ENCODE data around the gene RNF40.

The RNF40 gene

DNA sequence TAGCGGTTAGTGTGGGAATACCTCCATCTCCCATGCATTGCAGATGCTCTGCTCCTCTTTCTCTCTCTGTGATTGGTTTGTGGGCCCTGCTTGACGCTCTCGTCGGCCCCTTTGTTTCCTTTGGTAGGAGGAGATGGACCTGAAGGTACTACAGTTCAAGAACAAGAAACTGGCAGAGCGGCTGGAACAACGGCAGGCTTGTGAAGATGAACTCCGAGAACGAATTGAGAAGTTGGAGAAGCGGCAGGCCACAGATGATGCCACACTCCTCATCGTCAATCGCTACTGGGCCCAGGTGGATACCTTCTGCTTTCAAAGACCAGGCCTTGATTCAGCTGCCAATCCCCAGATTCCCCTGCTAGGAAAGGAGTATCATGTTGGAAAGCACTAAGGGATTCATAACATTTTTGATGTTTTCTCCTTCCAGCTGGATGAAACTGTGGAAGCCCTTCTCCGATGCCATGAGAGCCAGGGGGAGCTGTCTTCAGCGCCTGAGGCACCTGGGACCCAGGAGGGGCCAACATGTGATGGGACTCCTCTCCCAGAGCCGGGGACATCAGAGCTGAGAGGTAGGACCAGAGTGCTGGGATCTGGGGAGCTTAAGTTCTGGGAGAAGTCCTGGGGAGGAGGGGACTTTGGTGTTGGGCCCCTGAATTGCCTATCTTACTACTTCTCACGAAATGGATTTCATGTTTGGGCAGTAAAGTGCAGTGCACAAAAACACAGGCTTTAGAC, 1.0 kb downstream of the RNF40 start:
- no peak for DNase-seq

DNA sequence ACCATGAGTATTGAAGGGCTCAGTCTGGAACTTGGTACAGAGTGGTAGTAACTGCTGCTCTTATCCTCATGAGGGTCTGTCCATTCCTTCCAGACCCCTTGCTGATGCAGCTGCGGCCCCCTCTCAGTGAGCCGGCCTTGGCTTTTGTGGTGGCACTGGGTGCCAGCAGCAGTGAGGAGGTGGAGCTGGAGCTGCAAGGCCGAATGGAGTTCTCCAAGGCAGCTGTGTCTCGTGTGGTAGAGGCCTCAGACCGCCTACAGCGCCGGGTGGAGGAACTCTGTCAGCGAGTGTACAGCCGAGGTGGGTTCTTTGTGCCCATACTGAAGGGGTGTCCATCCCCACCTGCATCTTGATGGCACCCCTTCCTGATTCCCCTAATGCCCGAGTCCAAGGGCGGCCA, 2.0 kb downstream of the RNF40 start:
- DNase-seq = no peak

DNA sequence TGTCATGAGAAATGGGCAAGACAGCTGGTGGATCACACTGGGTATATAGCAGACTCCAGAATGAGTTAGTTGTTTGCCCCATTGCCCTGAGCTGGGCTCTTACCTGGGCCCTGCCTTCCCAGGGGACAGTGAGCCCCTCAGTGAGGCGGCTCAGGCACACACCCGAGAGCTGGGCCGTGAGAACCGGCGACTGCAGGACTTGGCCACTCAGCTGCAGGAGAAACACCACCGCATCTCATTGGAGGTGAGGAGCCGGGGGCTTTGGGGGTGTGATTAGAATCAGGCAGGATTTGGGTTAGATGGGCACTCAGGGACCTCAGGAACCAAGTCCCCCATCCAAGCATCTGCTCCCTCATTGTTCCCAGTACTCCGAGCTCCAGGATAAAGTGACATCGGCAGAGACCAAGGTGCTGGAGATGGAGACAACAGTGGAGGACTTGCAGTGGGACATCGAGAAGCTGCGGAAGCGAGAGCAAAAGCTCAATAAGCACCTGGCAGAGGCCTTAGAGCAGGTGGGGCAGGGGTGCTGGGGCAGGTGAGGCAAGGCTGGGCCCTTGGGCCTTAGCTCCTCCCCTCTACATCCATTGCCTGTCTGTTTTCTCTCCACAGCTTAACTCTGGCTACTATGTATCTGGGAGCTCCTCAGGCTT, 2.8 kb downstream of the RNF40 start:
- no peak for DNase-seq

DNA sequence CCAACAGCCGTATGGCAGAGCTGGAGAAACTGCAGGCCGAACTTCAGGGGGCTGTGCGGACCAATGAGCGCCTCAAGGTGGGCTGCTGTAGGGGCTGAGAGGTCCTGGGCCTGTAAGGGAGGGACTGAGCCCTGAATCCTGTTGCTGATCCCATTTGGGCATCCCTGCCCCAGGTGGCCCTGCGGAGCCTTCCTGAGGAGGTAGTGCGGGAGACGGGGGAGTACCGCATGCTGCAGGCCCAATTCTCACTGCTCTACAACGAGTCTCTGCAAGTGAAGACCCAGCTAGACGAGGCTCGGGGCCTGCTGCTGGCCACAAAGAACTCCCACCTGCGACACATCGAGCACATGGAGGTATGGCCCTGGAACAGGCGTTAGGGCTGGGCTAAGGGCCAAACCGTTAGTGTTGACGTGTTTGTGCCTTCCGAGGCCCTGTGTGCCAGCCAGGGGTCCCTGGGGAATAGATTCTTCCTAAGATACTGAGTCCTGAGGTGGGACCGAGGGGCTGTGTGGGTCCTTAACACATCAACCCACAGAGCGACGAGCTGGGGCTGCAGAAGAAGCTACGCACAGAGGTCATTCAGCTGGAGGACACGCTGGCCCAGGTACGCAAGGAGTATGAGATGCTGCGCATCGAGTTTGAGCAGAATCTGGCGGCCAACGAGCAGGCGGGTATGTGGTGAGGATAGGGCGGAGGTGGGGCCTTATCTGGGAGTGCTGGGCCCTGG, 4.2 kb downstream of the RNF40 start:
- DNase-seq = no peak

DNA sequence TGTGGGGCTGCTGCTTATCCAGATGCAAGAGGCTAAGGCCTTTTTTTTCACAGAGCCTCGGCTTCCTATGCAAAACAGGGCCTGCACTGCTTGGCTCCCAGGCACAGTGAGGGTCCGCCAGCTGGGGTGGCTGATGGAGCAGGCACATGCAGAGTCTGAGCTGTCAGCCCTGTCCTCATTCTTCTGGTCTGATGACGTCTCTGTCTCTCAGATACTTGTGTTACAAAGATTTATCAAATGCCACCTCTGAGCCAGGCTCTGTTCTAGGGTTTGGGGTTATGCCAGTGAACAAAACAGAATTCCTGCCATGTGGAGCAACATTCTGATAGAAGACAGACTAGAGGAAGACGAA, 4.8 kb downstream of the RNF40 start:
- no peak for DNase-seq

DNA sequence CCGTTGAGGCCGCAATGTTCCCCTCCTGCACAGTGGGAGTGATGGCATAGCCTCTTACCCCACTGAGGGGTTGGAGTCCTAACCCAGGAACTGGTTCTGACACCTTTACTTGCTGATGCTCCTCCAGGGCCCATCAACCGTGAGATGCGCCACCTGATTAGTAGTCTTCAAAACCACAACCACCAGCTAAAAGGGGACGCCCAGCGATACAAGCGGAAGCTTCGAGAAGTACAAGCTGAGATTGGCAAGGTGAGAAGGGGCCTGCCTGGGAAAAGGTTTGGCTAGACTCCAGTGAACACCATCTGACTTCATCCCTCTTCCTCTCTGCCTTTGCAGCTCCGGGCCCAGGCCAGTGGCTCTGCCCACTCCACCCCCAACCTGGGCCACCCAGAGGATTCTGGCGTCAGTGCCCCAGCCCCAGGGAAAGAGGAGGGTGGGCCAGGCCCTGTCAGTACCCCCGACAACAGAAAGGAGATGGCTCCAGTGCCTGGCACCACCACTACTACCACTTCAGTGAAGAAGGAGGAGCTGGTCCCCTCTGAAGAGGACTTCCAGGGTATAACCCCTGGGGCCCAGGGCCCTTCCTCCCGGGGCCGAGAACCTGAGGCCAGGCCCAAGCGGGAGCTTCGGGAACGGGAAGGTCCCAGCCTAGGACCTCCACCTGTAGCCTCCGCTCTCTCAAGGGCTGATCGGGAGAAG, 5.8 kb downstream of the RNF40 start:
- DNase-seq = peak in 1 of 5 experiments; percentile 82

DNA sequence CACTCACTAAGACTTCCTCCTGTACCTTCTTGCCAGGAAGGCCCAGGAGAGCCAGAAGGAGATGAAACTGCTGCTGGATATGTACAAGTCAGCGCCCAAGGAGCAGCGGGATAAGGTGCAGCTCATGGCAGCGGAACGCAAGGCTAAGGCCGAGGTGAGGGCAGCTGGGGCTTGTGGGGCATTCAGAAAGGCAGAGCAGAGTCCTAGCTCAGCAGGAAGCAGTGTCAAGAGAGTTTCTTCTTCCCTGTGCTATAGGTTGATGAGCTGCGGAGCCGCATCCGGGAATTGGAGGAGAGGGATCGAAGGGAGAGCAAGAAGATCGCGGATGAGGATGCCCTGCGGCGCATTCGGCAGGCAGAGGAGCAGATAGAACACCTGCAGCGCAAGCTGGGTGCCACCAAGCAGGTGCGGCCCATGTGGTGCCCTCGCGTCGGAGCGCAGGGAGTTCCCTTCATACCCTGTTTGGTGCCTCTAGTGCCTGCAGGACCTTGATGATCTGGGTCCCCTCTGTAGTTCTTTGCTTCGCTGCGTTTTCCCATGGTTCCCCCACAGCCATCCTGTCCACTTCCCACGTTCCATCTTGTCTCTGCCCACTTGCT, 6.6 kb downstream of the RNF40 start:
- no peak for DNase-seq

DNA sequence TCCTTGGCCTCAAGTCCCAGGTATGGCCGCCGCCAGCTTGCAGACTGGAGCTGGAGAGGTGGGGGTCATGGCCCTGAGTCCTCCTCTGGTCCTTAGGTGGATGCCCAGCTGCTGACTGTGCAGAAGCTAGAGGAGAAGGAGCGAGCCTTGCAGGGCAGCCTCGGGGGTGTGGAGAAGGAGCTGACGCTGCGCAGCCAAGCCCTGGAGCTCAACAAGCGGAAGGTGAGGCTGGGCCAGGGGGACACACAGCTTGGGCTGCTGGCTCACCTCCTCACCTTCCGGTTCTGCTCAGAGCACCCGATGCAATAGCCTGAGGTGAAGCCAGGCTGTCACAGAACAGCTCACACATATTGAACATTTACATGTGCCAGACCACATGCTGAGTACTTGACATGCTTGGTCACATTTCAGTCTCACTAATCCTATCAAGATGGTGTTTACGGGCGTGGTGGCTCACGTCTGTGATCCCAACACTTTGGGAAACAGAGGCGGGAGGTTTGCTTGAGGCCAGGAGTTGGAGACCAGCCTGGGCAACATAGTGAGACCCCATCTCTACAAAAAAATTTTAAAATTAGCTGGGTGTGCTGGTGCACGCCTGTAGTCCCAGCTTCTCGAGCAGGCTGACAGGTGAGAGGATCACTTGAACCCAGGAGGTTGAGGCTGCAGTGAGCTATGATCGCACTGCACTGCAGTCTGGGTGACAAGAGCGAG, 7.4 kb downstream of the RNF40 start:
- DNase-seq = no peak

DNA sequence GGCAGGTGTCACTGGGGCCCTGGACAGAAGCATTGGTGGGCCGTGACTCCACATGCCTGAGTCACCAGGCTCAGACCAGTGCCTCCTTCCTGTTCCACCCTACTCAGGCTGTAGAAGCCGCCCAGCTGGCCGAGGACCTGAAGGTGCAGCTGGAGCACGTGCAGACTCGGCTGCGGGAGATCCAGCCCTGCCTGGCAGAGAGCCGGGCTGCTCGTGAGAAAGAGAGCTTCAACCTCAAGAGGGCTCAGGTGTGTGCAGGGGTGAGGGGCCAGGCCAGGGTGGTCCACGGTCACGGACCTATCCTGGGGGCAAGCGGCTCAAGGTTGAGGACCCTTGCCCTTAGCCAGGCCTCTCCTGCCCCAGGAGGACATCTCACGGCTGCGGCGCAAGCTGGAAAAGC, 9.6 kb downstream of the RNF40 start:
- no peak for DNase-seq

DNA sequence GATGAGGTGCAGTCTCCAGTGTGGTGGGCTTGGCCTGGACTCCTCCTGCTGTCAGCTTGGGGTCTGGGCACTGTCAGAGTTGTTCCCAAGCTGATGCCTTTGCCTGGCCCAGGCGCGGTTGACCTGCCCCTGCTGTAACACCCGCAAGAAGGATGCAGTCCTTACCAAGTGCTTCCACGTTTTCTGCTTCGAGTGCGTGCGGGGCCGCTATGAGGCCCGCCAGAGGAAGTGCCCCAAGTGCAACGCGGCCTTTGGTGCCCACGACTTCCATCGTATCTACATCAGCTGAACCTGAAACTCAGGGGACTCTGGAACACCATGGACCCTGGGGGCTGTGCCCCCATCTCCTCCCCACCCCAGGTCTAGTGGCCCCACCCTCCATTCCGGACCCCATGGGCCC, 11.7 kb downstream of the RNF40 start:
- no peak for DNase-seq

DNA sequence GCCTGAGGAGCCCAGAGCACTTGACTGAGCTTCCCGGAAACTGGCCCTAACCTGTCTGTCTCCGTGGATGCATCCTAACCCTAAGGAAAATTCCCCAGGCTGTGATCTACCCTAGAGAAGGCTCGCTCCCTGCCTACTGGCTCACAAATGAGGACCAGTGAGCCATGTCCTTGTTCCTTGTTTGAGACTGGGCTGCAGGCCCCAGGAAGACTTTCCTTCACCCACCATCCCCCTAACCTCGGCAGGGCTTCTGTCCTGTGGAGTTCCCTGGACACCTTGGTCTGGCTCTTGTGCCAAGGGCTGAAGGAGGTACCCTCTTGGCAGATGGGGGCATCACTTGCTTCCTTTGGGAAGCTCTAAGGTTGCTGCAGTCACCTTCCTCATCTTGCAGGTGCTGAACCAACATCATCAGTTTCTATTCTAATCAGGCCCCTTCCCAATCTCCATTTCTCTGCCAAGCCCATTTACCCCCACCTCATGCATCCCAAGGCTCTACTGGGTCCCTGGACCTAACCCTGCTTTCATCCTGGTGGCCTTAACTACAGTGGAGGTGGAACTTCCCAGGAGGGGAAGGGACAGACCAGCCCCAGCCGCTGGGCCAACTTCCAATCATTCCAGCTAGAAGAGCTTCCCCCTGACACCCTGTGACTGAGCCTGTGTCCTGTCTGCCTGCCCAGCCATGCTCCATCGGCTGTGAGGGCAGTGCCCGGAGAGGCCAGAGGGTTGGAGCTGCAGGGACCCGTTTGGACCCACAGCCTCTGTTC, 12.4 kb downstream of the RNF40 start:
- no peak for DNase-seq

DNA sequence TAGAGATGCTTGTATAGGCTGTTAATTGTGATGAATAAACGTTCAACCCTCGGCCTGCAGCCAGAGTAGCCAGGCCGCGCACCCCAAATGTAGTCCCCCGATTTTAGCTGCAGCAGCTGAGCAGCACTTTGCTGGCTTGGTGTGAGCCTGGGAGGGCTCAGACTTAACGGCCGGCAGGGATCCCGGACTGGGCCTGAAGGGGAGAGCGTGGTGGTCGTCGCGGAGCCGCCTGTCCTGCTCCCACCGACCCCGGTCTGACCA, 12.9 kb downstream of the RNF40 start:
- no peak for DNase-seq

DNA sequence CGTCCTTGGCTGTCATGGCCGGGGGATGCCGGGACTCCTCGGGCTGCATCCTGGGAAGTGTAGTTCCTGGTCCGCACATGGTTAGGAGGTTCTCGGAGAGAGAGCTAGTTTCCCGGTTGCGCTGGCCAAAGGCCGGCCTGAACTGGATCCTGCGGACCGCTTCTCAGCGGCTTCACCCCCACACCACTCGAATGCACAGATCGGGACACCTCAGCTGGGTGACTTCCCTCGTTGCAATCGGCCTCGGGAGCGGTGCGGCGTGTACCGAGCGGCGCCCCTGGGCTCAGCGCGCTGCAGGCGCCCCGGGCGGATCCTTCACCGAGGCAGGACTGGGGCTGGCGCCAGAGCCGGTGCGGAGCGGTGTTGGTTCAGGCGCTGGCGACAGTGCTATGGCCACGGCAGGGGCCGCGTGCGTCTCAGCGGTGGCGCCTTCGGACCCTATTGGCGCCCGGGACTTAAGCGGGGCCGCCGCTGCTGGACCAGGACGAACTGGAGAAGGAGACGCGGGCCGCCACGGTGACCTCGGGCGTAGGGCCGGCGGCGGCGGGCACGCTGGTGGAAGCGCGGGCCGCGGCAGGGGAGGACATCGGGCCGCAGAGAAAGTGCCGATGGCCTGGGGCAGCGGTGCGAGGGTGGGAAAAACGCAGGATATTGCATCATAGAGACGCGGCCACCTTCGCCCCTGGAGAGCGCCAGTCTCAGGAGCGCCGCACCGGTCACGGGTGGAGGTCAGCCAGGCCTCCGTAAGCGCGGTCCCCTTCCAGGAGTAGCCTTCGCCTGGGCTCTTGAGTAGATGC, 13.5 kb downstream of the RNF40 start:
- peak in 4 of 5 experiments; percentile 24 to 71 (median 34) for DNase-seq

DNA sequence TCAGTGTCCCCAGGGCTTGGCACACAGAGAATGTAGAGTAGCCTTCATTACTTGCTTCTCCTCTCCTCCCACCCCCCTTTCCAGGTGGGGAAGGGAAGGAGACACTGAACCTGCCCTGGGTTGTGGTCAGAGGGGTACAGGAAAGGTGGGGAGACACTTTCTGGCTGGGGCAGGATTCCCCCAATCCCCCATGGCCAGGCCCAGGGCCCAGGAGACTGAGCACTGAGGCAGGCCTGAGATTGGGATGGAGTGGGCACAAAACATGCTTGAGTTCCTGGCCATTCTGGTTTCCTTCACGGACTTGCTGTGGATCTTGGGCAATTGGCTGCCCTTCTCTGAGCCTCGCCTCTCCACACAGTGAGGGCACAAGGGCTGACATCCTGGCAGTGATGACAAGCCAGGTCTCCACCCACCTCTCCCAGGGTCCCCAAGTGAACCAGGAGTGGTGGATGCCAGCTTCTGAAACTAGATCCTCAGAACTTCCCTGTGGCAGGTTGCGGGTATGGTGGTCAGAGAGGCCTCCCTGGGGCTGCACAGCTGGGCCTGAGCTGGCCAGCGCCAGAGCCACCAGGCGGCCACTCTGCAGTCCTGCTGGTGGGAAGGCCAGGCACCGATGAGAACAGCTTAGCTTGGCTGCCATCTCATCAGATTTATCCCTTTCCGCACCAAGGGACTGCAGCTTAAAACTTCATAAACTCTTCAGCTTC, 15.6 kb downstream of the RNF40 start:
- DNase-seq = no peak

DNA sequence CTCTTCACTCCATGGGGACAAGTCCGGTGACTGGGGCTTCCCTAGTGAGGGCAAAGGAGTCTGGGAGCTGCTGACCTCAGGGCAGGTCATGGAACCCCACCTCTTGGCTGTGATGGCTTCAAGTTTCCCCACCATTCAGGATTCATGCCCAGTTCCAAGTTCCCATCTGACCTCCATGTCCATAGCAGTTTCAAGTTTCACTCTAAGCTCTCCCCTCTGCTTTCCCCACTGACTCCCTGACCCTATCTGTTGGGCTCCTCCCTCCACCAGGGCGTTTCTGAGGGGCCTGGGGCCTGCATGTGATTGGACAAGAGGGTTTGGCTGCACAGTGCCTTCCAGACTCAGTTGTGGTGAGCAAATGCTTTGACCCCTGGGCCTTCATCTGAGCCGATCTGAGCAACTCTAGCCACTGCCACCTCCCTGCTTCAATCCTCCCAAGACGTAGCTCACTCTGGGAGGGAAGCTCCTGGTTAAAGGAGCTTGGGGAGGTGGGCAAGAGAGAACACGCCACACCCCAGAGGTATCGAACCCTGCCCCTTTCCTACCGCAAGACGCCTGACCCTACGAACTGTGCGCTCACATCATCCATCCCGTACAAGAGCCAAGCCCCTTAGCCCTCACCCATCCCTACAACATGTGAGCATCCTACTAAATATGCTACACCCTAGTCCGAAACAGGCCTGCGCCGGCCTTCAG, 16.6 kb downstream of the RNF40 start:
- no peak for DNase-seq

DNA sequence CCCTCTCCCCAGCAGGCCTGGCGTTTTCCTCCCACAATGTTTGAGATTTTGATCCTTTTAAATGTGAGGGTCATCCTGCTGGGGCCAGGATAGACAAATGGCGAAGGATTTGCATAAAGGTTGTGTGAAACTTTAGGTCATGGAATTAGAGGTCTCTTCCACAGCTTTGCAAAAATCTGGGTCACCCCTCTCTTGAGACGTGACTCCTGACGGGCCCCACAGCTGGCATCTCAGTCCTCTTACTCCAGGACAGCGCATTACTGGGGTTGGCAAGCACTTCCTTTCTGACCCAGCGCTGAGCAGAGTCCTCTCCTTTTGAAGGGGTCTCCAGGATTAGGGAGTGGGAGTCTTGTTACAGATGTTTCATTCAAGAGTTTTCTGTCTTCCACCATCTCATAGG, 17.5 kb downstream of the RNF40 start:
- DNase-seq = no peak

DNA sequence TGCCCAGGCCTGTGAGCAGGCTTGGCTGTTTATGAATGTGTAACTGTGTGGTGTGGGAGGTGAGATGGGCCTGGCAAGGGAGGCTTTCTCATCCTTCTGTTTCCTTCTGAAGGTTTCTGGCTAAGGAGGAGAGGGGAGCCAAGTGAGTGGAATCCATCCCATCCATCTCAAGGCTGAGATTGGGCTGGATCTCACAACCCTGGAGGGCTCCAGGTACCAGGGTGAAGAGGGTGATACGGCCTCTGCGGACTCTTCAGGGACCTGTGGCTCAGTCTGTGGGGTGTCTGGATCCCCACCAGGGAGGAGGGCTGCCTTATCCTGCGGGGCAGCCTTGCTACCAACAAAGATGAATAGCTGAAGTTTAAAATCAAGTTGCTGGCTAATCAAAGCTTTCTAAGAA, 17.9 kb downstream of the RNF40 start:
- DNase-seq = no peak

DNA sequence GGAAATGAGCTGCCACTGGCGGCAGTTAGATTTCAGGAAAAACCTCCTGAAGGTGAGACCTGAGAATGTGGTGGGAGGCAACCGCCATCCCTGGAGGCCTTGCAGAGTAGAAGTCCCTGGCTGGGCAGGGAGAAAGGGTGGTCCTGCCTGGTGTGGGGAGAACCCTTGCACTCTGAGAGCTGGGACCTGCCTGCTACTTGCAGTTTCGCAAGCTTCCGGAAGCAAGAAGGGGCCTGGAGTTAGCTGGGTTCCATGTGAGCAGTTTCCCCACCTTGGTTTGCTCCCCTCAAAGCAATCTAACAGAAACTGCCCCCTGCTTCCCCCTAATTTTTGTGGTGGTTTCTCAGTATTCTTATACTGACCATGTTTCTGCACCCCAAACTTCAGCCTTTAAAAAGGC, 18.4 kb downstream of the RNF40 start:
- DNase-seq = no peak

DNA sequence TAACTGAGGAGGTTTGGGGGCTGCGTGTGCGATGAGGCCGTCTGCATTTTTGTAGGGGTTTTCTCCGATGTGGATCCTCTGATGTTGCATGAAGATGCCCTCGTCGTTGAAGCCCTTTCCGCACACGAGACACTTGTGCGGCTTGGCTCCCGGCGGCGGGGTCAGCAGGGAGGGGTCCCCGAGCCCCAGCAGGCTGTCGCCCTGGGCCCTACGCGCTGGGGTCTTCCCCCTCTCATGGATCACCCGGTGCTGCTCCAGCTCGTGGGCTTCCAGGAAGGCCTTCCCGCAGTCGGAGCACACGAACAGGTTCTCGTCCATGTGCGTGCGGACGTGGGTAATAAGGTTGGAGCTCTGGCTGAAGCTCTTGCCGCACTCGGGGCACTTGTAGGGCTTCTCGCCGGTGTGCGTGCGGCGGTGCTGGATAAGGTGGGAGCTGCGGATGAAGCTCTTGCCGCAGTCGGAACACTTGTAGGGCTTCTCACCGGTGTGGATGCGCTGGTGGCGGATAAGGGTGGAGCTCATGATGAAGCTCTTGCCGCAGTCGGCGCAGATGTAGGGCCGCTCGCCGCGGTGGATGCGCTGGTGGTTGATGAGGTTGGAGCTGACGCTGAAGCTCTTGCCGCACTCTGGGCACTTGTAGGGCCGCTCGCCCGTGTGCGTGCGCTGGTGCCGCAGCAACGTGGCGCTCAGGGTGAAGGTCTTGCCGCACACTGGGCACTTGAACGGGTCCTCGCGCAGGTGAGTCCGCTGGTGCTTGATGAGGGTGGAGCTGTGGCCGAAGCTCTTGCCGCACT, 20.6 kb downstream of the RNF40 start:
- DNase-seq = no peak
